H9 (cell line): ENCODE measurements around the gene RCAN2. TPM values are rescaled to one million over a fixed set of nuclear protein-coding genes. Genes with fewer than 3 reads are reported as not detected.

Experiments used
- DNase-seq: peaks from one replicate; pipeline ENCODE4 v3.0.0-alpha.2; 2017
- H2AFZ ChIP-seq: one replicate; pipeline ENCODE4 v1.6.1; 2013; ENCODE audit warnings: mild to moderate bottlenecking, low read length, control low read depth, moderate library complexity
- H2AK5ac ChIP-seq: 2 replicates; pipeline ENCODE4 v1.6.1; 2013; ENCODE audit warnings: low read length, control low read depth, mixed read lengths; ENCODE audit not compliant: insufficient read length
- H2BK120ac ChIP-seq: one replicate; pipeline ENCODE4 v1.6.1; 2013; ENCODE audit warnings: low read depth, mild to moderate bottlenecking, low read length, control low read depth, inconsistent platforms; ENCODE audit not compliant: poor library complexity, severe bottlenecking
- H2BK12ac ChIP-seq: 2 replicates; pipeline ENCODE4 v1.6.1; 2013; ENCODE audit warnings: low read length, control low read depth, mixed read lengths, low read depth; ENCODE audit not compliant: insufficient read length
- H2BK15ac ChIP-seq: 2 replicates; pipeline ENCODE4 v1.6.1; 2013; ENCODE audit warnings: low read depth, low read length, control low read depth
- H2BK20ac ChIP-seq: one replicate; pipeline ENCODE4 v1.6.1; 2013; ENCODE audit warnings: low read depth, mild to moderate bottlenecking, low read length, control low read depth, inconsistent platforms; ENCODE audit not compliant: poor library complexity, severe bottlenecking
- H2BK5ac ChIP-seq: 2 replicates; pipeline ENCODE4 v1.6.1; 2013; ENCODE audit warnings: low read length, control low read depth, mixed read lengths; ENCODE audit not compliant: insufficient read length
- H3K14ac ChIP-seq: 2 replicates; pipeline ENCODE4 v1.6.1; 2013; ENCODE audit warnings: low read length, control low read depth; ENCODE audit not compliant: insufficient read depth
- H3K18ac ChIP-seq: 2 replicates; pipeline ENCODE4 v1.6.1; 2013; ENCODE audit warnings: low read depth, mild to moderate bottlenecking, mixed read lengths, low read length, control low read depth; ENCODE audit not compliant: insufficient read length
- H3K23ac ChIP-seq: 2 replicates; pipeline ENCODE4 v1.6.1; 2013; ENCODE audit warnings: low read length, control low read depth, mixed read lengths, low read depth; ENCODE audit not compliant: insufficient read length
- H3K23me2 ChIP-seq: 2 replicates; pipeline ENCODE4 v1.6.1; 2013; ENCODE audit warnings: low read depth, mild to moderate bottlenecking, mixed read lengths, low read length, control low read depth; ENCODE audit not compliant: insufficient read length, poor library complexity, severe bottlenecking
- H3K27ac ChIP-seq: 2 replicates; pipeline ENCODE4 v1.5.1; 2013; ENCODE audit warnings: low read length, control low read depth, mixed read lengths, low read depth; ENCODE audit not compliant: insufficient read length
- H3K27me3 ChIP-seq: 2 replicates; pipeline ENCODE4 v1.6.1; 2013; ENCODE audit warnings: low read length, control low read depth, inconsistent platforms; ENCODE audit not compliant: insufficient read depth
- H3K4ac ChIP-seq: 2 replicates; pipeline ENCODE4 v1.6.1; 2013; ENCODE audit warnings: low read depth, mild to moderate bottlenecking, control low read depth, inconsistent platforms, low read length, moderate library complexity
- H3K4me1 ChIP-seq: 2 replicates; pipeline ENCODE4 v1.6.1; 2013; ENCODE audit warnings: low read length, control low read depth, inconsistent platforms; ENCODE audit not compliant: insufficient read depth
- H3K4me2 ChIP-seq: 2 replicates; pipeline ENCODE4 v1.6.1; 2013; ENCODE audit warnings: low read length, control low read depth, mixed read lengths; ENCODE audit not compliant: insufficient read length, insufficient read depth
- H3K56ac ChIP-seq: 2 replicates; pipeline ENCODE4 v1.6.1; 2013; ENCODE audit warnings: low read depth, mild to moderate bottlenecking, mixed read lengths, low read length, control low read depth; ENCODE audit not compliant: insufficient read length
- H3K79me1 ChIP-seq: 2 replicates; pipeline ENCODE4 v1.6.1; 2013; ENCODE audit warnings: low read depth, mild to moderate bottlenecking, moderate library complexity, low read length, control low read depth, inconsistent platforms; ENCODE audit not compliant: insufficient read depth, poor library complexity, severe bottlenecking
- H3K79me2 ChIP-seq: 2 replicates; pipeline ENCODE4 v1.6.1; 2013; ENCODE audit warnings: low read length, control low read depth, inconsistent platforms; ENCODE audit not compliant: insufficient read depth
- H3K9ac ChIP-seq: 2 replicates; pipeline ENCODE4 v1.6.1; 2013; ENCODE audit warnings: low read length, control low read depth, mixed read lengths; ENCODE audit not compliant: insufficient read length; ENCODE audit errors: extremely low read depth
- H3K9me3 ChIP-seq: one replicate; pipeline ENCODE4 v1.6.1; 2013; ENCODE audit warnings: low read depth, low read length, inconsistent platforms; ENCODE audit not compliant: control insufficient read depth
- H3T11ph ChIP-seq: one replicate; pipeline ENCODE4 v1.6.1; 2013; ENCODE audit warnings: mild to moderate bottlenecking, low read length, control low read depth, inconsistent platforms
- H4K20me1 ChIP-seq: one replicate; pipeline ENCODE4 v1.6.1; 2013; ENCODE audit not compliant: control insufficient read depth, insufficient read length, insufficient read depth
- H4K5ac ChIP-seq: 2 replicates; pipeline ENCODE4 v1.6.1; 2013; ENCODE audit warnings: low read depth, mild to moderate bottlenecking, mixed read lengths, low read length, control low read depth; ENCODE audit not compliant: insufficient read length
- H4K8ac ChIP-seq: replicated peaks from 2 replicates; pipeline ENCODE4 v1.6.1; 2013; ENCODE audit warnings: low read length, control low read depth, mixed read lengths, low read depth; ENCODE audit not compliant: insufficient read length
- H4K91ac ChIP-seq: 2 replicates; pipeline ENCODE4 v1.6.1; 2013; ENCODE audit warnings: low read depth, mild to moderate bottlenecking, moderate library complexity, mixed read lengths, low read length, control low read depth; ENCODE audit not compliant: insufficient read length
- H3K27ac Mint-ChIP-seq, 3 experiments: 2 replicates in 2 of 3; 3 replicates in 1 of 3; pipeline ENCODE4 v1.8.0; 2020 to 2021; ENCODE audit warnings: mixed read lengths in 3 of 3, mild to moderate bottlenecking in 1 of 3, moderate library complexity in 1 of 3
- H3K27me3 Mint-ChIP-seq: 2 replicates; pipeline ENCODE4 v1.8.0; 2021; ENCODE audit warnings: low read depth, mild to moderate bottlenecking, moderate library complexity, mixed read lengths
- H3K36me3 Mint-ChIP-seq, 3 experiments: 2 replicates in 2 of 3; 3 replicates in 1 of 3; pipeline ENCODE4 v1.8.0; 2020 to 2021; ENCODE audit warnings: low read depth in 3 of 3, mixed read lengths in 3 of 3; ENCODE audit not compliant: insufficient read depth in 1 of 3
- H3K4me1 Mint-ChIP-seq, 2 experiments: 2 replicates each; pipeline ENCODE4 v1.8.0; 2020; ENCODE audit warnings: mixed read lengths in 2 of 2
- H3K4me3 Mint-ChIP-seq, 2 experiments: 2 replicates in 1 of 2; 3 replicates in 1 of 2; pipeline ENCODE4 v1.8.0; 2020 to 2021; ENCODE audit warnings: mild to moderate bottlenecking in 2 of 2, mixed read lengths in 2 of 2, moderate library complexity in 1 of 2
- H3K9me3 Mint-ChIP-seq, 2 experiments: 2 replicates in 1 of 2; 3 replicates in 1 of 2; pipeline ENCODE4 v1.8.0; 2020; ENCODE audit warnings: mild to moderate bottlenecking in 2 of 2, mixed read lengths in 2 of 2, moderate library complexity in 1 of 2
- WGBS: extraction: QIAGEN DNeasy Blood & Tissue Kit; methylation state at CpG from one replicate; pipeline ENCODE4 v1.1.7; 2013; ENCODE audit warnings: missing lambda C conversion rate, low lambda C conversion rate, mixed read lengths; ENCODE audit not compliant: insufficient read length; ENCODE audit errors: extremely low coverage; 5-methylcytosine and 5-hydroxymethylcytosine counted together
- total RNA-seq: library from RNA; stranded (reverse); gene quantifications from 2 replicates; pipeline ENCODE4 v1.2.1, GENCODE V29; 2021
- TF ChIP-seq, protein P1 (sequence below): fragments of 200-600 bp; sonication (generic); conservative IDR thresholded peaks from 3 replicates; pipeline ENCODE4 v1.8.0; 2021; ENCODE audit warnings: antibody characterized with exemption, mild to moderate bottlenecking

Gene RCAN2
- total RNA-seq, 1 experiment from 2014 or later = 3.0 TPM

DNA sequence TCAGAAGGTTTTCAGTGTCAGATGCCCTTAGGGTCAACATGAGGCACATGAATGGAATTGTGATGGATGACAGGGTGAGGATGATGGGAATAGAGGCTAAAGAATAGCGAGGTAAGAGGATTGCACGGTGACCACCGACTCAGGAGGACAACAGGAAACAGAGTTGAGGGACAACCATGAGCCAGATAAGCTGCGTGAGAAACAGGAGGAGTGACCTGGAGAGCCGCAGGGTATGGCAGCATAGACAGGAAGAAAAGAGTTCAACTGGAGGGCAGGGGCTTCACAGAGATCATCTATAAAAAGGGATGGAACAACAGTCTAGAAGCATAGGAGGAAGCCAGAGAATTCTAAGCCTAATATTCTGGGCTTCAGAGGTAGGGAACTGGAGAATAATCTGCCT lies 235.7 kb downstream of the RCAN2 start:
- no peaks in the 10 kb centered on the region for H3K36me3 Mint-ChIP-seq

More for the DNA sequence above, 235.7 kb downstream of the RCAN2 start:
- Histone ChIP-seq H3K27me3 (no peaks in the 10 kb centered on the region), H3K9ac (no peak overlapping the region), H3K79me1 (no peaks in the 10 kb centered on the region), H3K79me2 (no peaks in the 10 kb centered on the region), H2AFZ (no peak overlapping the region), H2AK5ac (no peak overlapping the region), H2BK12ac (no peak overlapping the region), H2BK15ac (no peak overlapping the region), H2BK120ac (no peak overlapping the region), H3K4ac (no peak overlapping the region), H4K5ac (no peak overlapping the region), H3K4me1 (peaks cover 2% of the 10 kb centered on the region; the same call in 1 of the 2 replicates), H4K91ac (no peak overlapping the region), H3T11ph (no peak overlapping the region), H3K27ac (no peak overlapping the region), H4K20me1 (no peaks in the 10 kb centered on the region), H2BK20ac (no peak overlapping the region), H3K9me3 (no peaks in the 10 kb centered on the region), H3K18ac (no peak overlapping the region), H3K23me2 (no peaks in the 10 kb centered on the region), H3K4me2 (no peak overlapping the region), H4K8ac (no peak overlapping the region), H2BK5ac (no peak overlapping the region), H3K23ac (no peak overlapping the region), H3K56ac (no peak overlapping the region), H3K14ac (no peak overlapping the region)
- H3K27ac Mint-ChIP-seq = no peak overlapping the region
- no peak overlapping the region for H3K4me3 Mint-ChIP-seq
- no peaks in the 10 kb centered on the region for H3K9me3 Mint-ChIP-seq
- peaks cover 9 to 14% of the 10 kb centered on the region in 2 experiments for H3K4me1 Mint-ChIP-seq
- H3K27me3 Mint-ChIP-seq = no peaks in the 10 kb centered on the region
- TF ChIP-seq, protein P1, sequence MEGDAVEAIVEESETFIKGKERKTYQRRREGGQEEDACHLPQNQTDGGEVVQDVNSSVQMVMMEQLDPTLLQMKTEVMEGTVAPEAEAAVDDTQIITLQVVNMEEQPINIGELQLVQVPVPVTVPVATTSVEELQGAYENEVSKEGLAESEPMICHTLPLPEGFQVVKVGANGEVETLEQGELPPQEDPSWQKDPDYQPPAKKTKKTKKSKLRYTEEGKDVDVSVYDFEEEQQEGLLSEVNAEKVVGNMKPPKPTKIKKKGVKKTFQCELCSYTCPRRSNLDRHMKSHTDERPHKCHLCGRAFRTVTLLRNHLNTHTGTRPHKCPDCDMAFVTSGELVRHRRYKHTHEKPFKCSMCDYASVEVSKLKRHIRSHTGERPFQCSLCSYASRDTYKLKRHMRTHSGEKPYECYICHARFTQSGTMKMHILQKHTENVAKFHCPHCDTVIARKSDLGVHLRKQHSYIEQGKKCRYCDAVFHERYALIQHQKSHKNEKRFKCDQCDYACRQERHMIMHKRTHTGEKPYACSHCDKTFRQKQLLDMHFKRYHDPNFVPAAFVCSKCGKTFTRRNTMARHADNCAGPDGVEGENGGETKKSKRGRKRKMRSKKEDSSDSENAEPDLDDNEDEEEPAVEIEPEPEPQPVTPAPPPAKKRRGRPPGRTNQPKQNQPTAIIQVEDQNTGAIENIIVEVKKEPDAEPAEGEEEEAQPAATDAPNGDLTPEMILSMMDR = no peak
- WGBS = no CpG with 5 or more reads among the region's 5 CpGs
- DNase-seq = no peak
